Vagina (tissue), 2 donors: ENCODE results near the gene ELOVL6. TPM values are rescaled to one million over a fixed set of nuclear protein-coding genes. Genes with fewer than 3 reads are reported as not detected.
A peak's percentile ranks its signal among the peaks of the same experiment; 100 is the strongest.
"Not testable (repeated sequence)": the region's sequence is repeated elsewhere in the genome, so short reads cannot be mapped to it uniquely, and the experiment has no call there.

Experiments used
- DNase-seq, 2 donors: peaks; one replicate each; pipeline ENCODE4 v3.0.0-alpha.2; 2017; ENCODE audit errors: extremely low spot score in 2 of 2
- H3K27ac ChIP-seq: fragments of 200-600 bp; sonication (generic); one replicate; pipeline ENCODE4 v1.5.1; 2019
- H3K27me3 ChIP-seq: fragments of 200-600 bp; sonication (generic); one replicate; pipeline ENCODE4 v1.5.1; 2019
- H3K36me3 ChIP-seq, 2 donors: fragments of 200-600 bp; sonication (generic); one replicate each; pipeline ENCODE4 v1.5.1; 2017 to 2019
- H3K4me1 ChIP-seq: fragments of 200-600 bp; sonication (generic); one replicate; pipeline ENCODE4 v1.5.1; 2019
- H3K4me3 ChIP-seq, 2 donors: fragments of 200-600 bp; sonication (generic); 1 replicate in 1 of 2; 2 replicates in 1 of 2; pipeline ENCODE4 v1.5.1; 2016 to 2019
- H3K9me3 ChIP-seq: fragments of 200-600 bp; sonication (generic); one replicate; pipeline ENCODE4 v1.5.1; 2019
- CTCF ChIP-seq, 3 experiments: fragments of 450-650 bp in 2 of 3; fragments of 200-600 bp in 1 of 3; sonication (generic) in 1 of 3; IDR thresholded peaks; one replicate each; pipeline ENCODE4 v1.5.1; 2017 to 2019; ENCODE audit warnings: antibody characterized with exemption in 3 of 3, mild to moderate bottlenecking in 2 of 3, moderate library complexity in 2 of 3
- POLR2A ChIP-seq, 2 donors: fragments of 450-650 bp; IDR thresholded peaks; one replicate each; pipeline ENCODE4 v1.6.1; 2017; ENCODE audit warnings: antibody characterized with exemption in 2 of 2, mild to moderate bottlenecking in 2 of 2, moderate library complexity in 2 of 2
- POLR2AphosphoS5 ChIP-seq, 2 donors: sonication (generic); formaldehyde crosslinking; IDR thresholded peaks; one replicate each; pipeline ENCODE4 v1.9.0; 2017; ENCODE audit warnings: antibody characterized with exemption in 2 of 2, mild to moderate bottlenecking in 2 of 2, low read depth in 1 of 2; ENCODE audit not compliant: insufficient read depth in 1 of 2
- intact Hi-C: fragments of 100-400 bp; cut with DNase I; formaldehyde crosslinking; loops from one replicate; pipeline ENCODE4 v1.15.1; 2023
- total RNA-seq: library from RNA; depleted of rRNA; stranded (reverse); fragments of >200 nt; gene quantifications from one replicate; pipeline ENCODE4 v1.2.3, GENCODE V29; 2016

ELOVL6 gene
- total RNA-seq: 9.1 TPM

GRCh38 chr4:110198435-110199416, at the start of gene ELOVL6:
ELOVL6 (minus strand) TSS chr4:110198615; CDS start chr4:110198335, 280 bp downstream.
- Histone ChIP-seq H3K4me3 (peak within 1 kb of the TSS; percentile 62 to 92), H3K27me3 (no peaks in the 10 kb centered on the region), H3K4me1 (peaks cover 16% of the 10 kb centered on the region), H3K9me3 (no peaks in the 10 kb centered on the region), H3K27ac (peak within 1 kb of the TSS; percentile 83), H3K36me3 (no peaks in the 10 kb centered on the region)
- TF ChIP-seq POLR2A (IDR thresholded peaks at IDR 0.05) (no peak), POLR2AphosphoS5 (IDR thresholded peaks at IDR 0.05; ENCODE audit: insufficient read depth in 1 of 2, low read depth in 1 of 2) (peak in 1 of 2 donors; percentile 49), CTCF (IDR thresholded peaks at IDR 0.05) (no peak)
- intact Hi-C loops: no loop called here
- DNase-seq: no peak

GRCh38 chr4:110248100-110248499, 49.7 kb upstream of the ELOVL6 start:
- no peaks in the 10 kb centered on the region for H3K9me3 ChIP-seq
- H3K27ac ChIP-seq: no peak overlapping the region
- H3K27me3 ChIP-seq: no peaks in the 10 kb centered on the region
- intact Hi-C loops: no loop called here
- TF ChIP-seq CTCF (IDR thresholded peaks at IDR 0.05) (no peak), POLR2A (IDR thresholded peaks at IDR 0.05) (no peak), POLR2AphosphoS5 (IDR thresholded peaks at IDR 0.05; ENCODE audit: insufficient read depth in 1 of 2, low read depth in 1 of 2) (no peak)
- H3K4me1 ChIP-seq: no peaks in the 10 kb centered on the region
- H3K4me3 ChIP-seq: no peak overlapping the region
- no peak for DNase-seq
- H3K36me3 ChIP-seq: no peaks in the 10 kb centered on the region

GRCh38 chr4:110247591-110247990, 49.2 kb upstream of the ELOVL6 start:
- no peaks in the 10 kb centered on the region for H3K27me3 ChIP-seq
- TF ChIP-seq POLR2A (IDR thresholded peaks at IDR 0.05) (no peak), POLR2AphosphoS5 (IDR thresholded peaks at IDR 0.05; ENCODE audit: insufficient read depth in 1 of 2, low read depth in 1 of 2) (no peak), CTCF (IDR thresholded peaks at IDR 0.05) (no peak)
- H3K4me3 ChIP-seq: no peak overlapping the region
- no peak for DNase-seq
- no peaks in the 10 kb centered on the region for H3K9me3 ChIP-seq
- no peak overlapping the region for H3K27ac ChIP-seq
- no peaks in the 10 kb centered on the region for H3K4me1 ChIP-seq
- intact Hi-C loops: no loop called here
- no peaks in the 10 kb centered on the region for H3K36me3 ChIP-seq

- DNase-seq: no peak
- Histone ChIP-seq H3K36me3 (no peaks in the 10 kb centered on the region), H3K9me3 (no peaks in the 10 kb centered on the region), H3K4me1 (no peaks in the 10 kb centered on the region), H3K27ac (no peak overlapping the region), H3K4me3 (no peak overlapping the region), H3K27me3 (no peaks in the 10 kb centered on the region)
- TF ChIP-seq POLR2AphosphoS5 (IDR thresholded peaks at IDR 0.05; ENCODE audit: insufficient read depth in 1 of 2, low read depth in 1 of 2) (no peak), CTCF (IDR thresholded peaks at IDR 0.05) (no peak), POLR2A (IDR thresholded peaks at IDR 0.05) (no peak)
- intact Hi-C loops: no loop called here
Observed at GRCh38 chr4:110245577-110245976, 47.2 kb upstream of the ELOVL6 start.

- intact Hi-C loops: no loop called here
- H3K4me3 ChIP-seq: no peak overlapping the region
- no peaks in the 10 kb centered on the region for H3K36me3 ChIP-seq
- TF ChIP-seq POLR2A (IDR thresholded peaks at IDR 0.05) (no peak), CTCF (IDR thresholded peaks at IDR 0.05) (no peak)
- no peak overlapping the region for H3K27ac ChIP-seq
- H3K4me1 ChIP-seq: no peaks in the 10 kb centered on the region
- no peaks in the 10 kb centered on the region for H3K27me3 ChIP-seq
- DNase-seq: no peak
- no peaks in the 10 kb centered on the region for H3K9me3 ChIP-seq
Observed at GRCh38 chr4:110236324-110236723, 37.9 kb upstream of the ELOVL6 start.

GRCh38 chr4:110233581-110233980, 35.2 kb upstream of the ELOVL6 start:
- H3K9me3 ChIP-seq, DNase-seq, H3K36me3 ChIP-seq, H3K27ac ChIP-seq, H3K4me1 ChIP-seq, H3K4me3 ChIP-seq, intact Hi-C loops, H3K27me3 ChIP-seq: not testable (repeated sequence)
